ENCODE measurements around the gene PCDH12. TPM values are rescaled to one million over a fixed set of nuclear protein-coding genes. Genes with fewer than 3 reads are reported as not detected.

PCDH12 gene
- total and polyA plus RNA-seq, 2 of the 8 experiments (the other 6 are each of a cell fraction or from before 2014, with no cell fraction given), result 0.06 to 0.17 TPM

DNA sequence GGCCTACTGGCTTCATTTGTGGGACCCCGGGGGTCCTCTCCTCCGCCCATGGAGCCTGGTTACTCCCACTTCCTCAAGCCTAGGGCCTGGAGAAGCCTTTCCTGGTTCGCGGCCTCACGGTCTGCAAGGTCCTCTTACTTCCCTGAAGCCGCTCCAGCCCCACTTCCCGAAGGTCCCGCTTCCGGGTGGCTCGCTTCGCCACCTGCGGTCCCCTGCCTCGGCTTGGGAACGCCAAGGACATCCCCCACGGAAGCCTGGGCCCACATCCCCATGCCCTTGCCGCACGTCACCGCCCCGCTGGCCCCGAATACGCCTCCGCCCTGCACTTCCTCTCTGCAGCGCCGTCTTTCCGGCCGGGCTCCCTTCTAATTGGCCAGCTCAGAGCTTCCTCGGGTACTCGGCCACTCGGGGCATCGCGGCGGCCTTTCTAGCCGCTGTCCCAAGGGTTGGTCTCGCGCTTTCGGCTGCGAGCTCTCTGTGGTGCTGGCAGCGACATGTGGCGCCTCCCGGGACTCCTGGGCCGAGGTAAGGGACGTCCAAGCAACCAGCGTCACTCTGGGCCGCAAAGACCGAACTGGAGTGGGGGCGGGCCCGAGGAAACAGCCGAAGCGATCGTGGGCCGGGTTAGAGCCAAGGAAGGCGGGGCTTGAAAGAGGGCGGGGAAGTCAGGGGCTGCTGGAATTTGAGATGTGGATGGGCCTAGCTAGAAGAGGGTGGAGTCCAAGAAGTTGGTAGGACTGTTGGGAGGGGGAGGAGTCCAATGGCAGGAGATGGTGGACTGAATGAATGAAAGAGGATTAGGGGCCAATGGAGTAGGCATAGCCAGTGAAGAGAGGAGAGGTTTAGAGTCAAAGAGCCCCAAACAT is 34.3 kb downstream of the PCDH12 start, which contains the start of gene DELE1 (continued):
- peak; percentile 85 for TF ChIP-seq PHF8 (conservative IDR thresholded peaks at IDR 0.05; ENCODE audit: low read depth, low read length)
- TF ChIP-seq, protein P1, sequence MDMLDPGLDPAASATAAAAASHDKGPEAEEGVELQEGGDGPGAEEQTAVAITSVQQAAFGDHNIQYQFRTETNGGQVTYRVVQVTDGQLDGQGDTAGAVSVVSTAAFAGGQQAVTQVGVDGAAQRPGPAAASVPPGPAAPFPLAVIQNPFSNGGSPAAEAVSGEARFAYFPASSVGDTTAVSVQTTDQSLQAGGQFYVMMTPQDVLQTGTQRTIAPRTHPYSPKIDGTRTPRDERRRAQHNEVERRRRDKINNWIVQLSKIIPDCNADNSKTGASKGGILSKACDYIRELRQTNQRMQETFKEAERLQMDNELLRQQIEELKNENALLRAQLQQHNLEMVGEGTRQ (IDR thresholded peaks at IDR 0.05; ENCODE audit: low read length), result no peak
- 0 out of 2 replicates have a peak, but pooled peaks have one; percentile 30 for TF ChIP-seq RBBP5 (IDR thresholded peaks at IDR 0.05; ENCODE audit: borderline replicate concordance, low read depth, low read length)
- peak in 1 of 2 experiments; percentile 9; a peak in 1 of 4 replicates for TF ChIP-seq RAD21 (IDR thresholded peaks at IDR 0.05 in 1 of 2, conservative IDR thresholded peaks at IDR 0.05 in 1 of 2; ENCODE audit: low read depth in 2 of 2, low read length in 2 of 2)
- peak; percentile 58 for TF ChIP-seq KDM4A (IDR thresholded peaks at IDR 0.05; ENCODE audit: low read depth, low read length, severe bottlenecking)
- no peak for TF ChIP-seq NANOG (IDR thresholded peaks at IDR 0.05; ENCODE audit: insufficient read depth, low read depth, low read length, poor library complexity, severe bottlenecking)
- TF ChIP-seq CTBP2 (IDR thresholded peaks at IDR 0.05; ENCODE audit: borderline replicate concordance, insufficient read depth, insufficient read length, low read length), result no peak
- 0 out of 2 replicates have a peak, but pooled peaks have one; percentile 17 for TF ChIP-seq GTF2F1 (IDR thresholded peaks at IDR 0.05; ENCODE audit: borderline replicate concordance, low read depth, low read length)
- peak; percentile 86 for TF ChIP-seq TAF7 (optimal IDR thresholded peaks at IDR 0.05; ENCODE audit: borderline replicate concordance, low read depth, low read length)
- TF ChIP-seq EGR1 (IDR thresholded peaks at IDR 0.05; ENCODE audit: borderline replicate concordance, low read depth, low read length), result peak; percentile 67
- no peak for TF ChIP-seq CBX5 (IDR thresholded peaks at IDR 0.05; ENCODE audit: low read depth, low read length)
- TF ChIP-seq SP4 (IDR thresholded peaks at IDR 0.05; ENCODE audit: low read length), result peak; percentile 63; the same call in 1 of the 2 replicates
- TF ChIP-seq, protein P2, sequence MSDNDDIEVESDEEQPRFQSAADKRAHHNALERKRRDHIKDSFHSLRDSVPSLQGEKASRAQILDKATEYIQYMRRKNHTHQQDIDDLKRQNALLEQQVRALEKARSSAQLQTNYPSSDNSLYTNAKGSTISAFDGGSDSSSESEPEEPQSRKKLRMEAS (IDR thresholded peaks at IDR 0.05), result peak; percentile 24; the same call in 1 of the 2 replicates
- TF ChIP-seq SP1 (IDR thresholded peaks at IDR 0.05; ENCODE audit: low read depth, low read length), result no peak
- TF ChIP-seq FOSL1 (IDR thresholded peaks at IDR 0.05; ENCODE audit: insufficient read depth, low read depth, low read length), result no peak
- peak in 1 of 2 experiments; percentile 62; a peak in 3 of 4 replicates for TF ChIP-seq SIN3A (conservative IDR thresholded peaks at IDR 0.05 in 1 of 2, IDR thresholded peaks at IDR 0.05 in 1 of 2; ENCODE audit: low read depth in 1 of 2, low read length in 2 of 2)
- peak; percentile 42; the same call in 1 of the 2 replicates for TF ChIP-seq BACH1 (IDR thresholded peaks at IDR 0.05; ENCODE audit: low read length)
- no peak for TF ChIP-seq KDM5A (IDR thresholded peaks at IDR 0.05; ENCODE audit: low read length)
- TF ChIP-seq TAF1 (IDR thresholded peaks at IDR 0.05; ENCODE audit: low read depth, low read length), result peak; percentile 76
- TF ChIP-seq POLR2AphosphoS5 (IDR thresholded peaks at IDR 0.05; ENCODE audit: low read depth, low read length), result peak; percentile 50; the same call in 1 of the 2 replicates
